ENCODE results near the gene CCN5. TPM values are rescaled to one million over a fixed set of nuclear protein-coding genes. Genes with fewer than 3 reads are reported as not detected.
A peak's percentile ranks its signal among the peaks of the same experiment; 100 is the strongest.
"Not testable (repeated sequence)": the region's sequence is repeated elsewhere in the genome, so short reads cannot be mapped to it uniquely, and the experiment has no call there.

CCN5 gene, protein sequence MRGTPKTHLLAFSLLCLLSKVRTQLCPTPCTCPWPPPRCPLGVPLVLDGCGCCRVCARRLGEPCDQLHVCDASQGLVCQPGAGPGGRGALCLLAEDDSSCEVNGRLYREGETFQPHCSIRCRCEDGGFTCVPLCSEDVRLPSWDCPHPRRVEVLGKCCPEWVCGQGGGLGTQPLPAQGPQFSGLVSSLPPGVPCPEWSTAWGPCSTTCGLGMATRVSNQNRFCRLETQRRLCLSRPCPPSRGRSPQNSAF
- total RNA-seq: 1 to 10 TPM in 1 of 2 donors, under 1 TPM in 1; 0.84 to 2.9 TPM

DNA sequence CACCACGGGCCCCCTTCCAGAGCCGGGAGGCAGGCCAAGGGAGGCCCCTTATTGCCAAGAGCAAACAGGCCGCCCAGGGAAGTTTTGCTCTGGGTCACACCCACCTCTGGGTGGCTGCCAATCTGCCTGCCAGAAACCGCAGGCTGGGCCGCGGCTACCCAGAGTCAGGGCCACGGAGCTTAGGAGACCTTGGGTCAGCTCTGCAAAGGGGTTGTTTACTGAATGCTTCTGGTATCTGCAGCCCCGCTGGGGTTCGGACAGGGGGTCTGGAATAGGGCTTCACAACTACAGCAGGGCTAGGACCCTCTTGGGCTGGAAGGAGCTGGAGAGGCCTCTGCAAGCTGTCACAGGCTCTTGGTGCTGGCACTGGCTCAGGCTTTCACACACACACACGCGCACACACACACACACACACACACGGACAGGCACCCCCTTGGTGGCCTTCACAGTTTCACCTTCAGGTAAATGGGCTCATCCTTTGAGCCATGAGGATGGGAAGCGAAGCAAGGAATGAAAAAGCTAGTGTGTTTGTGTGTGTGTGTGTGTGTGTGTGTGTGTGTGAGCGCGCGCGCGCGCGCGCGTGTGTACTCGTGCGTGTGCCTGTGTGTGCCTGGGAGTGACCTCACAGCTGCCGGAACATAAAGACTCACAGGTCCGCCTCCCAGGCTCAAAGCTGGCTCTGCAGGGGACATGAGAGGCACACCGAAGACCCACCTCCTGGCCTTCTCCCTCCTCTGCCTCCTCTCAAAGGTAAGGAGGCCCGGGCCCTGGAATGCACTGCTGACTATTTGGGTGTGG lies at the start of gene CCN5:
CCN5 (plus strand) TSS at position 669 of the 798 bp plus-strand sequence; CDS start at position 691, 22 bp downstream.
- Histone ChIP-seq H3K4me3 (no peak within 1 kb of the TSS), H3K27me3 (no peaks in the 10 kb centered on the region), H3K36me3 (no peaks in the 10 kb centered on the region), H3K9me3 (no peaks in the 10 kb centered on the region), H3K9ac (ENCODE audit: low read depth in 2 of 2, low read length in 2 of 2) (peak within 1 kb of the TSS in 1 of 2 donors; percentile 14), H3K4me1 (peaks cover 5% of the 10 kb centered on the region), H3K27ac (no peak within 1 kb of the TSS)
- DNase-seq: peak; percentile 92
- TF ChIP-seq, protein P1, sequence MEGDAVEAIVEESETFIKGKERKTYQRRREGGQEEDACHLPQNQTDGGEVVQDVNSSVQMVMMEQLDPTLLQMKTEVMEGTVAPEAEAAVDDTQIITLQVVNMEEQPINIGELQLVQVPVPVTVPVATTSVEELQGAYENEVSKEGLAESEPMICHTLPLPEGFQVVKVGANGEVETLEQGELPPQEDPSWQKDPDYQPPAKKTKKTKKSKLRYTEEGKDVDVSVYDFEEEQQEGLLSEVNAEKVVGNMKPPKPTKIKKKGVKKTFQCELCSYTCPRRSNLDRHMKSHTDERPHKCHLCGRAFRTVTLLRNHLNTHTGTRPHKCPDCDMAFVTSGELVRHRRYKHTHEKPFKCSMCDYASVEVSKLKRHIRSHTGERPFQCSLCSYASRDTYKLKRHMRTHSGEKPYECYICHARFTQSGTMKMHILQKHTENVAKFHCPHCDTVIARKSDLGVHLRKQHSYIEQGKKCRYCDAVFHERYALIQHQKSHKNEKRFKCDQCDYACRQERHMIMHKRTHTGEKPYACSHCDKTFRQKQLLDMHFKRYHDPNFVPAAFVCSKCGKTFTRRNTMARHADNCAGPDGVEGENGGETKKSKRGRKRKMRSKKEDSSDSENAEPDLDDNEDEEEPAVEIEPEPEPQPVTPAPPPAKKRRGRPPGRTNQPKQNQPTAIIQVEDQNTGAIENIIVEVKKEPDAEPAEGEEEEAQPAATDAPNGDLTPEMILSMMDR (IDR thresholded peaks at IDR 0.05): no peak
- intact Hi-C loops (cut with DNase I): no loop called here

DNA sequence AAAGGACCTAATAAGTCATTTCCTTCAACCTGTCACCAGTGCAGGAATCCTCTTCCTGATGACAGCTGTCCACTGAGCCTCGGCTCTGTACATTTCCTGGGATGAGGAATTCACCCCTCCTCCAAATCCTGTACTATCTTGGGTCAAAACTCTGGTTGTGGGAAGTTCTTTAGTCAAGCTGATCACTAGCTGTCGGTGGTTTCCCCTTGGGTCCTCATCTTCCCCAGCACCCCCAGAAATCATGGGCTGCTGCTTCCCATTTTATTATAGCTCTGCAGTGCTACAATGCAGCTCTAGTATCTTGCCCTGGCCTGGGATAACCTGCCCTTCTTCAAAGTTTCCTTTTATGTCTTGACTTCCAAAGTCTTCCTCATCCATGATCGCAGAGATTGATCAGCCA lies 49.1 kb upstream of the CCN5 start:
- Histone ChIP-seq H3K9me3 (no peaks in the 10 kb centered on the region), H3K36me3 (no peaks in the 10 kb centered on the region), H3K27ac (no peak overlapping the region), H3K9ac (ENCODE audit: low read depth in 2 of 2, low read length in 2 of 2) (no peak overlapping the region), H3K4me3 (no peak overlapping the region), H3K27me3 (no peaks in the 10 kb centered on the region), H3K4me1 (no peaks in the 10 kb centered on the region)
- DNase-seq: no peak
- TF ChIP-seq, protein P1 (IDR thresholded peaks at IDR 0.05): no peak
- intact Hi-C loops (cut with DNase I): no loop called here

DNA sequence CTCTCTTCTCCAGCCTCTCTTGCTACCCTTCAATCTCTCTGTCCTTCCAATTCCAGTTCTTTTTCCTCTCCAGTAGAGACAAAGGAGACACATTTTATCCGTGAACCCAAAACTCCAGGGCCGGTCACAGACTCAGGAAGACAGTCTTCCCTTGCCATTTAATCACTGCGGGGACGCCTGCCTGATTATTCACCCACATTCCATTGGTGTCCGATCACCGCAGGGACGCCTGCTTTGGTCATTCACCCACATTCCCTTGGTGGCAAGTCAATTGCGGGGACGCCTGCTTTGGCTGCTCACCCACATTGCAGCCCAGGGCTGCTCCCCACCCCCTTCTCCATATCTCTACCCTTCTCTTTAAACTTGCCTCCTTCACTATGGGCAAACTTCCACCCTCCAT lies 44.3 kb upstream of the CCN5 start:
- DNase-seq; intact Hi-C loops (cut with DNase I): not testable (repeated sequence)

DNA sequence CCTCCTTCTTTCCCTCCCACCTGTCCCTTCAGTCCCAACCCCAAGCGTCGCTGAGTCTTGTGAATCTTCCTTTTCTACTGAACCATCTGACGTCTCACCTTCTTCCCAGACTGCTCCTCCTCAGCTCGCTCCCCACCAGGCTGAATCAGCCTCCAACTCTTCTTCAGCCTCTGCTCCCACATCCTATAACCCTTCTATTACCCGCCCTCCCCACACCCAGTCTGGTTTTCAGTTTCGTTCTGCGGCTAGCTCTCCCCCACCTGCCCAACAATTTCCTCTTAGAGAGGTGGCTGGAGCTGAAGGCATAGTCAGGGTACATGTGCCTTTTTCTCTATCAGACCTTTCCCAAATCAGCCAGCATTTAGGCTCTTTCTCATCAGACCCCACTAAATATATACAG lies 43.6 kb upstream of the CCN5 start:
- H3K27ac ChIP-seq; intact Hi-C loops (cut with DNase I); H3K27me3 ChIP-seq; H3K4me3 ChIP-seq; H3K36me3 ChIP-seq; DNase-seq; H3K9me3 ChIP-seq; H3K9ac ChIP-seq (ENCODE audit: low read depth in 2 of 2, low read length in 2 of 2); H3K4me1 ChIP-seq: not testable (repeated sequence)

More for the DNA sequence above, 44.3 kb upstream of the CCN5 start:
- not testable (repeated sequence) for H3K9me3 ChIP-seq; H3K4me3 ChIP-seq; H3K9ac ChIP-seq (ENCODE audit: low read depth in 2 of 2, low read length in 2 of 2); H3K27ac ChIP-seq; H3K36me3 ChIP-seq; H3K4me1 ChIP-seq; H3K27me3 ChIP-seq

DNA sequence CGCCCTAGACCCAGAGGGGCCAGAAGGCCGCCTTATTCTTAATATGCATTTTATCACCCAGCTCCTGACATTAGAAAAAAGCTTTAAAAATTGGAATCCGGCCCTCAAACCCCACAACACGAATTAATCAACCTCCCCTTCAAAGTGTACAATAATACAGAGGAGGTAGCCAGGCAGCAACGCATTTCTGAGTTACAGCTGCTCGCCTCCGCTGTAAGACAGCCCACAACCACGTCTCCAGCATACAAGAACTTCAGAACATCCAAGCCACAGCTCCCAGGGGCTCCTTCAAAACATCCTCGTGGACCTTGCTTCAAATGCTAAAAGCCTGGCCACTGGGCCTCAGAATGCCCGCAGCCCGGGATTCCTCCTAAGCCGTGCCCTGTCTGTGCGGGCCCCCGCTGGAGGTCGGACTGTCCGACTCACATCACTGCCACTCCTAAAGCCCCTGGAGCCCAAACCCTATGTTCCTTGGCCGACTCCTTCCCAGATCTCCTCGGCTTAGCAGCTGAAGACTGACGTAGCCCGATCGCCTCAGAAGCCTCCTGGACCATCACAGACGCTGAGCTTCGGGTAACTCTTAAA lies 42.8 kb upstream of the CCN5 start:
- H3K4me3 ChIP-seq; intact Hi-C loops (cut with DNase I); H3K27me3 ChIP-seq; H3K9me3 ChIP-seq; H3K4me1 ChIP-seq; H3K27ac ChIP-seq; H3K36me3 ChIP-seq; H3K9ac ChIP-seq (ENCODE audit: low read depth in 2 of 2, low read length in 2 of 2); DNase-seq: not testable (repeated sequence)

DNA sequence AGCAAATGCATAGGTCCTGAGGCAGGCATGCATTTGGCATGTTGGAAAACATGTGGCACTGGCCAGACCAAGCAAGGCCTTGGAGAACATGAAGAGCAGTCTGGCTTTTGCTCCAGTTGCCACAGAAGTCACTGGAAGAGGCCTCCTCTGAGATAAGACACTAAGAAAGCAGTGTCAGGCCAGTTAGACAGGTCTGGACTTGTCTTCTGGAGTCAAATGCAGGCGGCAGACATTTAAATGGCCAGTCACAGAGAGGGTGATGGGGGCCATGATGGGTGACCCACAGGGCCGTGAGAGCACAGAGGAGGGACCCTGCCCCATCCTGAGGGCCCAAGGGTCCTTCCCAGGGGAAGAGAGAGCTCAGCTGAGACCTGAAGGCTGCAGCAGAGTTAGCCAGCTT lies 36.9 kb upstream of the CCN5 start:
- Histone ChIP-seq H3K4me3 (no peak overlapping the region), H3K36me3 (no peaks in the 10 kb centered on the region), H3K4me1 (no peaks in the 10 kb centered on the region), H3K27me3 (no peaks in the 10 kb centered on the region), H3K9me3 (no peaks in the 10 kb centered on the region), H3K9ac (ENCODE audit: low read depth in 2 of 2, low read length in 2 of 2) (no peak overlapping the region), H3K27ac (no peak overlapping the region)
- DNase-seq: no peak
- TF ChIP-seq, protein P1 (IDR thresholded peaks at IDR 0.05): no peak
- intact Hi-C loops (cut with DNase I): no loop called here

All from colonic mucosa (tissue), 4 donors.